ENCODE results near the gene KASH5.
A peak's percentile ranks its signal among the peaks of the same experiment; 100 is the strongest.

- TF ChIP-seq CTCF (conservative IDR thresholded peaks at IDR 0.05; ENCODE audit: low read depth, low read length) (peak; percentile 46; the same call in 1 of the 2 replicates), EZH2 (IDR thresholded peaks at IDR 0.05; ENCODE audit: low read length, unreplicated experiment) (no peak)
These were observed 42.8 kb downstream of the KASH5 start for GRCh38 chr19:49430678-49431329.

All from PC-3 (cell line).